T-cell (primary cell): Measurements from ENCODE around the gene CTNNA3. TPM values are rescaled to one million over a fixed set of nuclear protein-coding genes. Genes with fewer than 3 reads are reported as not detected.

Experiments used
- ATAC-seq, 4 experiments: fragments of 200-7000 bp in 3 of 4; fragments of 150-1000 bp in 1 of 4; cut with Tn5 transposase; replicated peaks in 1 of 4; 1 replicate in 3 of 4; 2 replicates in 1 of 4; pipeline ENCODE4 v1.10.0; 2021; ENCODE audit warnings: moderate library complexity in 3 of 4, mild to moderate bottlenecking in 2 of 4, moderate number of reproducible peaks in 1 of 4
- CTCF ChIA-PET, 2 donors: fragments of 300-600 bp; sonication (Branson Sonifier 250); formaldehyde crosslinking; loops; one replicate each; lab custom pipeline; 2022; ENCODE audit warnings: antibody characterized with exemption in 2 of 2; lab: Charles Lee
- POLR2A ChIA-PET, 2 donors: fragments of 300-600 bp; sonication (Branson Sonifier 250); formaldehyde crosslinking; loops; one replicate each; lab custom pipeline; 2022; ENCODE audit warnings: antibody characterized with exemption in 2 of 2; lab: Charles Lee
- DNase-seq, 35 experiments: peaks; one replicate each; pipeline versions ENCODE4 v3.0.0 to v3.0.0-alpha.2; 2013 to 2023
- H3K27ac ChIP-seq: one replicate; pipeline ENCODE4 v1.5.1; 2013; ENCODE audit warnings: low read length
- H3K27me3 ChIP-seq, 2 experiments: replicated peaks in 1 of 2; 1 replicate in 1 of 2; 2 replicates in 1 of 2; pipeline versions ENCODE4 v1.6.1 to v1.7.0; 2013; ENCODE audit warnings: low read length in 1 of 2, mixed read lengths in 1 of 2; ENCODE audit not compliant: control insufficient read depth in 2 of 2, insufficient read depth in 2 of 2; ENCODE audit errors: extremely low read depth in 1 of 2
- H3K36me3 ChIP-seq, 2 donors: 1 replicate in 1 of 2; 2 replicates in 1 of 2; pipeline versions ENCODE4 v1.6.1 to v1.7.0; 2013; ENCODE audit warnings: low read length in 1 of 2; ENCODE audit not compliant: control insufficient read depth in 2 of 2, insufficient read depth in 1 of 2; ENCODE audit errors: extremely low read depth in 1 of 2
- H3K4me1 ChIP-seq, 2 experiments: 1 replicate in 1 of 2; 2 replicates in 1 of 2; pipeline versions ENCODE4 v1.6.1 to v1.7.0; 2013; ENCODE audit warnings: low read length in 2 of 2, mixed read lengths in 1 of 2; ENCODE audit not compliant: insufficient read depth in 2 of 2, control insufficient read depth in 1 of 2; ENCODE audit errors: extremely low read depth in 1 of 2
- H3K4me3 ChIP-seq, 2 donors: 1 replicate in 1 of 2; 2 replicates in 1 of 2; pipeline versions ENCODE4 v1.5.1 to v1.7.0; 2013; ENCODE audit warnings: mild to moderate bottlenecking in 2 of 2, low read length in 1 of 2, moderate library complexity in 1 of 2; ENCODE audit not compliant: control insufficient read depth in 1 of 2; ENCODE audit errors: extremely low read depth in 1 of 2
- H3K9me3 ChIP-seq: 2 replicates; pipeline ENCODE4 v1.7.0; 2013
- H3K27ac Mint-ChIP-seq, 2 donors: one replicate each; pipeline ENCODE4 v1.8.0; 2020 to 2021; ENCODE audit warnings: mild to moderate bottlenecking in 2 of 2, mixed read lengths in 2 of 2
- H3K27me3 Mint-ChIP-seq, 2 donors: one replicate each; pipeline ENCODE4 v1.8.0; 2021 to 2022; ENCODE audit warnings: mixed read lengths in 2 of 2
- H3K36me3 Mint-ChIP-seq: one replicate; pipeline ENCODE4 v1.8.0; 2021; ENCODE audit warnings: mixed read lengths
- H3K4me1 Mint-ChIP-seq, 3 donors: one replicate each; pipeline ENCODE4 v1.8.0; 2020 to 2022; ENCODE audit warnings: mixed read lengths in 3 of 3, mild to moderate bottlenecking in 1 of 3
- H3K4me3 Mint-ChIP-seq, 3 donors: one replicate each; pipeline ENCODE4 v1.8.0; 2020 to 2022; ENCODE audit warnings: mild to moderate bottlenecking in 3 of 3, mixed read lengths in 3 of 3, moderate library complexity in 3 of 3
- H3K9me3 Mint-ChIP-seq, 3 donors: one replicate each; pipeline ENCODE4 v1.8.0; 2020 to 2022; ENCODE audit warnings: mixed read lengths in 3 of 3
- WGBS: methylation state at CpG from one replicate; pipeline ENCODE4 v1.1.5; 2013; ENCODE audit warnings: missing lambda C conversion rate; ENCODE audit not compliant: insufficient coverage; 5-methylcytosine and 5-hydroxymethylcytosine counted together
- total RNA-seq, 35 experiments: library from RNA in 6 of 35; stranded (reverse) in 6 of 35; fragments of 120-200 nt in 1 of 35; gene quantifications; one replicate each; pipeline versions ENCODE4 v1.2.1 to v1.2.4 and lab custom pipeline; 2013 to 2026

CTNNA3 gene
- total RNA-seq, 5 donors from 2014 or later (not counting 1 experiment from before 2014, with no cell fraction given) = 0.88 TPM; not detected in 4

DNA sequence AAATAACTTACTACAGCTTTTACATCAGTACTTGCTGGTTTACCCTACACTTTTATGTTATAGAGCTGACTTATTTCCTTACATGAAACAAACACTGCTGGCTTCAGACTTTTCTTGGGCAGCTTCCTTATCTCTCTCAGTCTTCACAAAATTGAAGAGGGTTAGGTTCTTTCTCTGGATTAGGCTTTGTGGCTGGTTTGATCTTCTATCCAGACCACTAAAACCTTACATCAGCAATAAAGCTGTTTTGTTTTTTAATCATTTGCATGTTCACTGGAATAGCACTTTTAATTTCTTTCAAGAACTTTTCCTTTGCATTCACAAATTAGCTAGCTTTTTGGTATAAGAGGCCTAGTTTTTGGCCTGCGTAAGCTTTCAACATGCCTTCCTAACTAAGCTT is 551.5 kb downstream of the CTNNA3 start:
- CTCF ChIA-PET = no interaction called here
- no peaks in the 10 kb centered on the region for H3K9me3 ChIP-seq
- H3K27ac ChIP-seq = no peak overlapping the region
- no peak for DNase-seq
- Mint-ChIP-seq H3K27ac (no peak overlapping the region), H3K27me3 (no peaks in the 10 kb centered on the region), H3K4me3 (no peak overlapping the region), H3K36me3 (no peaks in the 10 kb centered on the region), H3K4me1 (no peaks in the 10 kb centered on the region), H3K9me3 (no peaks in the 10 kb centered on the region)
- no CpG with 5 or more reads among the region's 1 CpG for WGBS
- no peaks in the 10 kb centered on the region for H3K27me3 ChIP-seq
- no peaks in the 10 kb centered on the region for H3K4me1 ChIP-seq
- H3K36me3 ChIP-seq = no peaks in the 10 kb centered on the region
- POLR2A ChIA-PET = no interaction called here
- H3K4me3 ChIP-seq = no peak overlapping the region
- ATAC-seq = no peak

DNA sequence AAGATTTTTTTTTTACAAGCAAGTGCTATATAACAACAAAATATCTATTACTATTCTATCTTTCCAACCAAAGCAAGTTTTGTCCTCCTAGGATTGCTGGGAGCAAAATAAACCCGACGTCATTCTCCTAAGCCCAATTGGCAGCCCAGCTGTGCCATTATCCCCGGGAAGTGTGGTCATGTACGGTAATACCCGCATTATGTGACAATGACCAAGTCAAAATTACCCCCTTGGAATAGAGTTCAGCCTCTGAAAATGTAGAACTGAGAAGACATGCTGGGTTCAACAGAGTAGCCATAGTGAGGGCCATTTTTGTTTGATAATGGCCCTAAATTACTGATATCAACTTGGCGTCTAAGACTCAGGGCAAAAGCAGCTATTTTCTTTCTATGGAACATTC is 554.7 kb downstream of the CTNNA3 start:
- Mint-ChIP-seq H3K4me3 (no peak overlapping the region), H3K4me1 (no peaks in the 10 kb centered on the region), H3K27me3 (no peaks in the 10 kb centered on the region), H3K9me3 (no peaks in the 10 kb centered on the region), H3K27ac (no peak overlapping the region), H3K36me3 (no peaks in the 10 kb centered on the region)
- no peaks in the 10 kb centered on the region for H3K9me3 ChIP-seq
- CTCF ChIA-PET = no interaction called here
- H3K36me3 ChIP-seq = no peaks in the 10 kb centered on the region
- no peak overlapping the region for H3K27ac ChIP-seq
- no CpG with 5 or more reads among the region's 6 CpGs for WGBS
- no peak overlapping the region for H3K4me3 ChIP-seq
- no peak for ATAC-seq
- H3K4me1 ChIP-seq = no peaks in the 10 kb centered on the region
- no peak for DNase-seq
- POLR2A ChIA-PET = no interaction called here
- H3K27me3 ChIP-seq = no peaks in the 10 kb centered on the region

DNA sequence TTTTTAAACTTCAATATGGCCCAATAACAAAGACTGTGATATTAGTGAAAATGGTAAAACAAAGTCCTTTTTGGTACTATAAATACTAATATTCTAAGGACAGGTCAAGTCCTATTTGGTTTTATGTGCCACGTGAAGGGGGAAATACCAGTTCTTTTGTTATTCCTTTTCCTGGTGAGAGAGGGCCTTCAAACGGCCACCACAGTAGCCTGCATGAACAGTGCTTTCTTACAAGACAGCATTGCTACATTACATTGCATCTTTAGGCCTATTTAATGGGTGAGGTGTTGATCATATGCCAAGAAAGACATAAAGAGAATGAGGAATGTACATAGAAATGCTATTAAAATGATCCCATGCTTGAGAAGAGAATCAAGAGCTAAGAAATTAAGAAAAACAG is 555.4 kb downstream of the CTNNA3 start:
- no peak overlapping the region for H3K27ac ChIP-seq
- DNase-seq = no peak
- Mint-ChIP-seq H3K4me1 (no peaks in the 10 kb centered on the region), H3K36me3 (no peaks in the 10 kb centered on the region), H3K4me3 (no peak overlapping the region), H3K27me3 (no peaks in the 10 kb centered on the region), H3K9me3 (no peaks in the 10 kb centered on the region), H3K27ac (no peak overlapping the region)
- no CpG with 5 or more reads among the region's 2 CpGs for WGBS
- H3K9me3 ChIP-seq = no peaks in the 10 kb centered on the region
- no peaks in the 10 kb centered on the region for H3K36me3 ChIP-seq
- no peak overlapping the region for H3K4me3 ChIP-seq
- H3K27me3 ChIP-seq = no peaks in the 10 kb centered on the region
- no peaks in the 10 kb centered on the region for H3K4me1 ChIP-seq
- ChIA-PET POLR2A (no interaction called here), CTCF (no interaction called here)
- ATAC-seq = no peak

DNA sequence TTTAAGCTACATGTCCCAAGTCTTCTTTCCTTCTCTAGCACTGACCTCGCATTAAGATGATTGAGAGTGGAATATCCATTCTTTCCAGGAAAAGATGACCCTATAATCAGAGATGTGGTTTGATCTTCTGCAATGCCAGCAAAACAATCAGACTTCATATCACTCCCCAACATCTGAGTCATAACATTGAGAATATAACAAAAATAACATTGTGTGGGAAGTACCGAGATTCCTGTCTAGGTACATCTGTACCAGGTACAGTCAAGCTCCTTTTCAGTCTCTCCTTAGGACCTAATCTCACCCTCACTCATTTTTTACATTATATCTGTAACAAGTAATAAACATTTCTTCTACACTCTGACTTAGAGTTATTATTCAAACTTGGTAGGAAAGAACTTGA is 568.6 kb downstream of the CTNNA3 start:
- Mint-ChIP-seq H3K4me1 (no peaks in the 10 kb centered on the region), H3K36me3 (no peaks in the 10 kb centered on the region), H3K4me3 (no peak overlapping the region), H3K9me3 (no peaks in the 10 kb centered on the region), H3K27ac (no peak overlapping the region), H3K27me3 (no peaks in the 10 kb centered on the region)
- no CpG with 5 or more reads among the region's 2 CpGs for WGBS
- Histone ChIP-seq H3K36me3 (no peaks in the 10 kb centered on the region), H3K9me3 (no peaks in the 10 kb centered on the region), H3K27me3 (no peaks in the 10 kb centered on the region), H3K4me1 (no peaks in the 10 kb centered on the region), H3K4me3 (no peak overlapping the region), H3K27ac (no peak overlapping the region)
- ChIA-PET CTCF (no interaction called here), POLR2A (interaction anchor here in 1 of 2 donors (0.5 kb wide), 1 partner anchor 241 kb away, joined by 3 read pairs; no protein-coding TSS in a partner anchor)
- no peak for DNase-seq
- no peak for ATAC-seq

DNA sequence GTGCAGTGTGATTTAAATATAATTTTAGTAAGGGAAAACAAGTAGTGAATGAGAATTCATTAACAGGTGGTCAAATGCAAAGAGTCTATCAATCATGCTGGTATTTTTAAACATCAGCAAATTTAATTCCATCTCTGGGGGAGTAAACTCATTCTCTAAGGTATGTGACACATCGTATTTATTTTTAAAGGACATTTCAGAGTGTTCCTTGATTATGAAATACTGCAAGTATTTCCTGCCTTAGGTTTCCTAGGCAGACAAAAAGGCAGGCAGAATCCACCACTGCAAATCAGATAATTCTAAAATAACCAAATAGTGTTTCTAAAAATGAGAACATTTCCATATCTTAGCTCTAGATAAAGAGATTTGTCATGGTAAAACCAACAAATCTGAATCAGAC is 576.3 kb downstream of the CTNNA3 start:
- POLR2A ChIA-PET = no interaction called here
- no peaks in the 10 kb centered on the region for H3K36me3 ChIP-seq
- Mint-ChIP-seq H3K27me3 (no peaks in the 10 kb centered on the region), H3K36me3 (no peaks in the 10 kb centered on the region), H3K27ac (no peak overlapping the region), H3K4me3 (no peak overlapping the region), H3K9me3 (peaks cover 0 to 3% (median 0%) of the 10 kb centered on the region in 3 donors), H3K4me1 (no peaks in the 10 kb centered on the region)
- no peak overlapping the region for H3K4me3 ChIP-seq
- ATAC-seq (no peak), DNase-seq (no peak)
- H3K27ac ChIP-seq = no peak overlapping the region
- CTCF ChIA-PET = no interaction called here
- H3K9me3 ChIP-seq = no peaks in the 10 kb centered on the region
- H3K4me1 ChIP-seq = no peaks in the 10 kb centered on the region
- no peaks in the 10 kb centered on the region for H3K27me3 ChIP-seq
- WGBS = no CpG with 5 or more reads among the region's 1 CpG

DNA sequence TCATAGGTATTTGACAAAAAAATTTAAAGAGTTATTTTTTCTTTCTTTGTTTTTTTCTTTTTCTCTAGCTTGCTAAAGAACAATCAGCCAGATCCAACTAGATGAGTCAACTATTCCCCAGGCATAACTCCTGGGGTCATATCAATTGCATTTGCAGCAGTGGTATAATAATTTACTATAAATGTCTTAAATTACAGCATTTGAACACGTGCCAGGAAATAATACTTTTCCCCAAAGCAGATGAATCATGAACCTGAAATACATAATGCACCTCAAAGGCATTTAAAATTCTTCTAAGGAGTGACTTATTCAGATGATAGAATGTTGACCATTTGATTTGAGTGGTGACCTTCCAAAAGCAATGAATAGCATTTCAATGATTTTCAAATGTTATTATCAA is 580.0 kb downstream of the CTNNA3 start:
- ChIA-PET POLR2A (no interaction called here), CTCF (interaction anchor here in 1 of 2 donors (0.7 kb wide), 1 partner anchor 31 kb away, joined by 3 read pairs; no protein-coding TSS in a partner anchor)
- DNase-seq (no peak), ATAC-seq (no peak)
- no peak overlapping the region for H3K27ac Mint-ChIP-seq
- no peaks in the 10 kb centered on the region for H3K4me1 ChIP-seq
- H3K36me3 ChIP-seq = no peaks in the 10 kb centered on the region
- H3K9me3 ChIP-seq = no peaks in the 10 kb centered on the region
- H3K4me1 Mint-ChIP-seq = no peaks in the 10 kb centered on the region
- peaks cover 0 to under 1% (median 0%) of the 10 kb centered on the region in 3 donors for H3K9me3 Mint-ChIP-seq
- no peaks in the 10 kb centered on the region for H3K27me3 ChIP-seq
- no peak overlapping the region for H3K27ac ChIP-seq
- no peaks in the 10 kb centered on the region for H3K36me3 Mint-ChIP-seq
- no CpG with 5 or more reads among the region's 1 CpG for WGBS
- no peaks in the 10 kb centered on the region for H3K27me3 Mint-ChIP-seq
- H3K4me3 ChIP-seq = no peak overlapping the region
- no peak overlapping the region for H3K4me3 Mint-ChIP-seq

DNA sequence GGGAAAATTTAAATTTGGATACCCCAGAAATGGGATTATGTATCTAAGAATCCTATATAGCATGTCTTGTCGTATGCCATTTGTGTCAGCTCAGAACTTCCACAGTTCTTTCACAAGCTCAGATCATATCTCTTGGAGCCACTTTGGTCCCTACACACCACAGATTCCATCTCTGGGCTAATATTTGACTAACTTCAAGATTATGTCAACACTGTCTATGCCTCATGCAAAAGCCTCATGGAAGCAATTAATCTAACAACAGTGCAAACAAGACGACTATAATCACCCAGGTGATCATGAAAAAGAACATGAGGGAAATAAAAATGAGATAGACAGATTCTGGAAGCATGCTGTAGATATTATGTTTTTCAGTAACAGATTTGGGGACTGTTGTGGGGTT is 581.0 kb downstream of the CTNNA3 start:
- Mint-ChIP-seq H3K36me3 (no peaks in the 10 kb centered on the region), H3K4me3 (no peak overlapping the region), H3K9me3 (no peaks in the 10 kb centered on the region), H3K4me1 (no peaks in the 10 kb centered on the region), H3K27ac (no peak overlapping the region), H3K27me3 (no peaks in the 10 kb centered on the region)
- WGBS = no CpG with 5 or more reads among the region's 2 CpGs
- H3K4me3 ChIP-seq = no peak overlapping the region
- CTCF ChIA-PET = no interaction called here
- no peak overlapping the region for H3K27ac ChIP-seq
- H3K9me3 ChIP-seq = no peaks in the 10 kb centered on the region
- DNase-seq = no peak
- H3K36me3 ChIP-seq = no peaks in the 10 kb centered on the region
- H3K27me3 ChIP-seq = no peaks in the 10 kb centered on the region
- no peak for ATAC-seq
- POLR2A ChIA-PET = no interaction called here
- H3K4me1 ChIP-seq = no peaks in the 10 kb centered on the region
